GM18867 (cell line): ENCODE data around the gene PPP1R9B.

Experiments used
- ATAC-seq: cut with Tn5 transposase; IDR thresholded peaks from one replicate; pipeline ENCODE4 v1.9.1; 2021; ENCODE audit warnings: mild to moderate bottlenecking, moderate library complexity; ENCODE audit not compliant: unreplicated experiment

PPP1R9B gene

GRCh38 chr17:50187751-50188530, 37.5 kb upstream of the PPP1R9B start:
- ATAC-seq = no peak

DNA sequence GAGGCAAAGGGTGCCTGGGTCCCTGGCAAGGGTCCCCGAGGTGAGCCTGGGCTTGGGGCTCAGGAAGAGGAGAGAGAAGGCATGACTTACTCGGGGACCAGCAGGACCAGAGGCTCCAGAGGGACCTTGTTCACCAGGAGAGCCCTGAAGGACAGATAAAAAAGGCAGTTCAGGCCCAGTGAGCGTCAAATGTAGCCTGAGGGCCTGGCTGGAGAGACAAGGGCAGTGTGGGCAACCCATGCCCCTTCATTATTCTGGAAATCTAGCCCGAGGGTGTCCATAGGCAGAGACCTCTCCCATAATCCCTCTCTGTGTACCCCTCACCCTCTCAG, 36.9 kb upstream of the PPP1R9B start:
- no peak for ATAC-seq

DNA sequence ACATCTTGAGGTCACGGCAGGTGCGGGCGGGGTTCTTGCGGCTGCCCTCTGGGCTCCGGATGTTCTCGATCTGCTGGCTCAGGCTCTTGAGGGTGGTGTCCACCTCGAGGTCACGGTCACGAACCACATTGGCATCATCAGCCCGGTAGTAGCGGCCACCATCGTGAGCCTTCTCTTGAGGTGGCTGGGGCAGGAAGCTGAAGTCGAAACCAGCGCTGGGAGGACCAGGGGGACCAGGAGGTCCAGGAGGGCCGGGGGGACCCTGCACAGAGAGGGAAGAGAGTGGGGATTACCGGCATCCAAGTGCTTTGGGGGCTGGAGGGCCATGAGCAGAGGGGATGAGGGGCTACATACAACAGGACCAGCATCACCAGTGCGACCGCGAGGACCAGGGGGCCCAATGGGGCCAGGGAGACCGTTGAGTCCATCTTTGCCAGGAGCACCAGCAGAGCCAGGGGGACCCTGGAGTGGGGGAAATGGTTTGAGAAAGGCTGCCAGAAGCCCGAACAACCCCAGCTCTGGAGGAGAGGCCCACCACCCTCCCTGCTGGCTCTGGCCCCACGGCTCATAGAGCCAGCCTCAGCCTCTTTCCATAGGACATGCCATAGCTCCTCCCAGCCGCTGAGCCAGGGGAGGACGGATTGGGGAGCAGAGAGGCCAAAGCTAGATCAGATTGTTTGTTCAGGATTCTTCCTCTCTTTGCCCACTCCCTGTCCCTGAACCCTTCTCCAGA, 36.4 kb upstream of the PPP1R9B start:
- no peak for ATAC-seq

DNA sequence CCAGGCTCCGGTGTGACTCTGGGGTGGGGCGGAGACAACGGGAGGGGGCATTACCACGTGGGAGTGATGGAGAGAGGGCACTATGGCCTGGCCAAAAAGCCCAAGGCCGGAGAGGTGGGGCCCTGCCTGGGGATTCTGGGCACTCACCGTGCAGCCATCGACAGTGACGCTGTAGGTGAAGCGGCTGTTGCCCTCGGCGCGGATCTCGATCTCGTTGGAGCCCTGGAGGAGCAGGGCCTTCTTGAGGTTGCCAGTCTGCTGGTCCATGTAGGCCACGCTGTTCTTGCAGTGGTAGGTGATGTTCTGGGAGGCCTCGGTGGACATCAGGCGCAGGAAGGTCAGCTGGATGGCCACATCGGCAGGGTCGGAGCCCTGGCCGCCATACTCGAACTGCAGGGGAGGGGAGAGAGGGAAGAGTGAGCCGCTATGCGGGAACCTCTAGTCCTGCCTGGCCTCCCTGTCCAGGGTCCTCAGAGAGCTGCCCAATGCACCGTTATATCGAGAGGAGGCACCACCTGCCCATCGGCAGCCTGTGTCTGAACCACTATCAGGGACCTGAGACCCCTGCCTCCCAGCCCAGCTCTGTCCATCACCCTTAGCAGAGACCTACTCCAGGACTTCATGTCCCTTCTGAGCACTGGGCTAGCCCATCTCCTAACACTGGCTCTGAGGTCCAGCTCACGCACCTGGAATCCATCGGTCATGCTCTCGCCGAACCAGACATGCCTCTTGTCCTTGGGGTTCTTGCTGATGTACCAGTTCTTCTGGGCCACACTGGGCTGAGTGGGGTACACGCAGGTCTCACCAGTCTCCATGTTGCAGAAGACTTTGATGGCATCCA, 35.4 kb upstream of the PPP1R9B start:
- no peak for ATAC-seq

GRCh38 chr17:50184611-50185398, 34.3 kb upstream of the PPP1R9B start:
- ATAC-seq = no peak

- no peak for ATAC-seq
These were observed 33.6 kb upstream of the PPP1R9B start for GRCh38 chr17:50184064-50184463.

DNA sequence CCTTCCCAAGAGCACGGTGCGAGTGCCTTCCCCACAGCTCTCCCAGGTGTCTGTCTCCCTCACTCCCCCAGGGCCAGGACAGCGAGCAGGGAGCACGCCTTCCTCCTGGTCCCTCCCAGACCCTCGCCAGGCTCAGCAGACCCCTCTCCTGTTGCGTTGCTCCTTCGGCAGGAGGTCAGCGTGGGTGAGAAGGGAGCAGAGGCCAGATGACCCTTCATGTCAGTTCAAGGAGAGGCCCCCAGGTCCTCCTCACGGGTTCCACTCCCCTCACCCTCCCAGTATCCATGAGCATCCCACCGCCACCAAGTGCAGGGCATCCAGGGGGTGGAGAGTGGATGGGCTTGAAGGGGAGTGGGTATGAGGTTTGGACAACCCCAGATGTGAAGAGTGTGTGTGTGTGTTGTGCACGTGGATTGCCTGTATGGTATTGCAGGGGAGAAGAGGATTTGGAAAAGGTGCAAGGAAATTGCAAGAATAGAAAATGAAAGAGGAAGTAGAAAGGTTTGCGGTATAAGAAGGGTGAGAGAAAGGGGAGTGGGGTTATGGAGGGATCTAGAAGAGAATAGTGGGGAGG, 33.0 kb upstream of the PPP1R9B start:
- ATAC-seq = no peak

DNA sequence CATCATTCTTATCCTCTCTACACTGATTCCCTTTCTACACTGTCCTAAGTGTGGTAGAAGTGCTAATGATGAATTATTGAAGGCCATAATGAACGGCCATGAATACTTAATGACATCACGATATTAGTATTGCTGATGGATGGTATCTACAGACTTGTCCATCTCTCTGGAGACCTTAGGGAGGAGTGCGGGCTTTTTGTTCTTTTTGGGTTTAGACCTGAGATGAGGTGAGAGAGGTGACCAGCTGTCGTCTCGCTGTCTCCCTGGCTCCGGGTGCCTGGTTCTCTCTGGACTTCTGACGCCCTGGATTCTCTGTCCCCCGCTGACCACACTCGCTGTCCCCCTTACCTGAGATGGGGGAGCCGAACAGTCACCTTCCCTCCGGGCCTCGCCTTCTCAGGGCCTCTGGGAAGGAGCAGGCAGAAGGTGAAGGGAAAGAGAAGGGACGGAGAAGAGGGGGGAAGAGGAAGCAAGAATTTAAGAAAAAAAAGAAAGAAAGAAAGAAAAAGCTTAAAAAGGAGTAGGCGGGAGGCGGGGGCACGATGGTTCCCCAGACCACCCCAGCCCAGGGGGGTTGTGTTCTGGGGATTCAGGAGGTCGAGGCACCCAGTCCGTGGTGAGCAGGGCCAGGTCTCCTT, 32.4 kb upstream of the PPP1R9B start:
- no peak for ATAC-seq

DNA sequence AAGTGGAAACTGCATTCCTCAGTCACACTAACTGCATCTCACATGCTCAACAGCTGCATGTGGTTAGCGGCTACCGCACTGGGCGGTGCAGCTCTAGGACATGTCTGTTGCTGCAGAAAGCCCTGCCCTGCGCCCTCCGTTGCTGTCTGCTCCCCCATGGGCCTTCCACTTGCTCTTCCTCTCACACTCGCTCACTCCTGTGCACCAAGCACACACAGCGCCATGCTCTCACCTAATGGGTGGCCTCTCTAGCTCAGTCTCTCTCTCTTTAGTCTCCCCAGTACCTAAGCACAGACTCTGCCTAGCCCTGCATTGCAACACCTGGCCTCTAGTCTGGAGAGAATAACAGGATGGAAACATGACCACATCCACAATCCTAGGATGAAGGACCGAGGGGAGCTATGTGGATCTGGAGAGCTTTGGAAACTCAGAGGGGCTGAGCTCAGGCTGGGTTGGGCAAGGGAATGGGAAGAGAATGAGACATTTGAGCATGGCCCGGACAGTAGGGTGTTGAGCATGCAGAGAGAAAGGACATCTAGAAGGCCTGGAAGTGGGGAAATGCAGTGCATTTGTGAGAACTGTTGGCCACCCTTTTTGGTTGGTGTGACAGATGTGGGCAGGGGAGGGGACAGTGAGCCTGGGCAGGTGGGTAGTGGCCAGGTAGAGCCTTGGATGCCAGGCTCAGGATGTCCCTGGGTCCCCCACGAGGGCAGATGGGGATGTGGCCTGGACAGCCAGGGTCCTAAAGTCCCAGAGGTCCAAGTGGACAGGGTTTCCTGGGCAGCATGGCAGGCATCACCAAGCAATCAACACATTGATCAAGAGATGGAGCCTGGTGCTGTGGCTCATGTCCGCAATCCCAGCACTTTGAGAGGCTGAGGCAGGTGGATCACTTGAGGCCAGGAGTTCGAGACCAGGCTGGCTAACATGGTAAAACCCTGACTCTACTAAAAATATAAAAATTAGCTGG, 31.4 kb upstream of the PPP1R9B start:
- ATAC-seq = no peak

DNA sequence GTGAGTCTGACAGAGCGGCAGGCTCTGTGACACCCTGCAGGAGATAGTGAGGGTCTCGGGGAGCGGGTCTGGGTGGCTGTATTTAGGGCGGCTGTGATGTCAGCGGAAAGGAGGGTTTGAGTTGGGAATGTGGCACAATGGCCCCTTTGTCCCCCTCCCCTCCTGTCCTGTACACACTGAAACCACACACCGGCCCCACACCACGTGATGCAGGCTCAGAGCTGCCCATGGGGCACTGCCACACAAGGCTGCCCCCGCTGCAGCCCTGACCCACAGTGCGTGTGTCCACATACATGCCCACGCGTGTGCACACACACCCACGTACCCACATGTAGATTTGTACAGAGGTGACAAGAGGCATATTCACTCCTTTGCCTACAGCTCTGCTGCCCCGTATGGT, 30.7 kb upstream of the PPP1R9B start:
- ATAC-seq = no peak

DNA sequence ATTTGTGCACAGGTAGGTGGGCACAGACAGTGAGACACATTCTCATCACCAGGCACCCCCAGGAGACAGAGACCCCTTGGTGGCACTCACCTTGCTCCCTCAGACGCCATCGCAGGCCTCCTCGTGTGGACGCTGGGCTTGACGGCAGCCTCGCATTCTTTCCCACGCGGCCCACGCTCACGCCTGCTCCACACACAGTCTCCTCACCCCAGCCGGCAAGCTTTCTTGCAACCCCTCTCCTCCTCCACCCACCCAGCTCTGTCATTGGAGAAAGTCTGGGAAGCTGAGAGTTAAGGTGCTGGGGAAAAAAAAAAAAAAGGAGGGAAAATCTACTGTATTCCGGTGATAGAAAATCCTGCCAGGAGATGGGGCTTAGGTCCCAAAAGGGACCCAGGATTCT, 30.1 kb upstream of the PPP1R9B start:
- ATAC-seq = no peak

DNA sequence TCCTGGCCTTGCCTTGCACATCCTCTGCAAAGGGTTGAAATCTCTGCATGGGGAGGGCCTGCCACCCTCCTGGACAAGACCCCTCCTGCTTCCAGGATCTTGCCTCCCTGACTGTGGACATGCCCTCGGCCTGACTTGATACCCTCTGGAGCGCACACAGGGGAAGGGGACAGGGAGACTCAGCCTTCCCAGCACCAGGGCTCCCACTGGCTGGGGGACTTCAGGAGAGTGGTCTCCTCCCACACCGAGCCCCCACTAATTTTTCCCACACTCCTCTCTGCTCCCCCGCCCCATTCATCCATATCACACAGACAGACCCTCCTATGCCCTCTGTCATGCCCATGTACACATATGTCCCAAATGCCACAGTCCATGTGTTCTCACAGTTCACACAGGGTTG, 29.6 kb upstream of the PPP1R9B start:
- no peak for ATAC-seq

DNA sequence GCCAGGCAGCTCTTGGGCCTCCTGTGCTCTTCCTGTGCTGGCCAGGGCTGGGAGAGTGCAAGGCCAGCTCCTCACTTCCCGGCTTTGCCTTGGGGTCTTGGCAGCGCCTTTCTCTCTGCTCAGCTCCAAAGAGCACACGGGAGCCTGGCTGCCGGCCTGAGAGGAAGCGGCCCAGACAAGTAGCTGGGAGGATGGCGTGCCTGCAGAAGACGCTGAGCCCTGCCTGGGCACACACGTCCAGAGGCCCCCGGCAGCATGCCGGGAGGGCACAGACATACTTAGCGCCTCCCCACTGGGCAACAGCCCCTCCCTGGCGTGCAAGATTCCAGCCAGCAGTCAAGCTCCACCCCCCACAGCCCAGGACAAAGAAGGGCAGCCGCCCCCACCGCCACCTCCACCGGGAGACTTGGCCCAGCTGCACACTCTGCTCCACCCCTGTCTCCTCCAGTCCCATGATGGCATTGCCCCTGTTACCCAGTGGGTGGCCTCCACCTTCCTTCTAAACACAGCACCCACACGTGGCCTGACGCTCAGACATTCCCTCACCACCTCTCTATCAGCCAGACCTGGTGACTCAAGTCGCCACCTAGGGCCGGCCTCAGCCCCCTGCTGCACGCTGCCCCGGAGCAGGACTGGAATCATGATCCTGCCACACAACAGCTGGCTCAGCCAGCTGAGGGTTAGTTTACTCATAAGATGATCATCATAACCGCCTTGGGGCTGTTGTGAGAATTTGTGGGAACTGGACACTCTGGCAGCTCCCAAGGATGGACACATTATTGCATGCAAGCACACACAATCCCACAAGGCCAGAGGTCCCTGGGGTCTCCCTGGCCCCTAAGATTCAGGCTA, 27.7 kb upstream of the PPP1R9B start:
- ATAC-seq = no peak

- no peak for ATAC-seq
These were observed 27.0 kb upstream of the PPP1R9B start for GRCh38 chr17:50177476-50177875.

DNA sequence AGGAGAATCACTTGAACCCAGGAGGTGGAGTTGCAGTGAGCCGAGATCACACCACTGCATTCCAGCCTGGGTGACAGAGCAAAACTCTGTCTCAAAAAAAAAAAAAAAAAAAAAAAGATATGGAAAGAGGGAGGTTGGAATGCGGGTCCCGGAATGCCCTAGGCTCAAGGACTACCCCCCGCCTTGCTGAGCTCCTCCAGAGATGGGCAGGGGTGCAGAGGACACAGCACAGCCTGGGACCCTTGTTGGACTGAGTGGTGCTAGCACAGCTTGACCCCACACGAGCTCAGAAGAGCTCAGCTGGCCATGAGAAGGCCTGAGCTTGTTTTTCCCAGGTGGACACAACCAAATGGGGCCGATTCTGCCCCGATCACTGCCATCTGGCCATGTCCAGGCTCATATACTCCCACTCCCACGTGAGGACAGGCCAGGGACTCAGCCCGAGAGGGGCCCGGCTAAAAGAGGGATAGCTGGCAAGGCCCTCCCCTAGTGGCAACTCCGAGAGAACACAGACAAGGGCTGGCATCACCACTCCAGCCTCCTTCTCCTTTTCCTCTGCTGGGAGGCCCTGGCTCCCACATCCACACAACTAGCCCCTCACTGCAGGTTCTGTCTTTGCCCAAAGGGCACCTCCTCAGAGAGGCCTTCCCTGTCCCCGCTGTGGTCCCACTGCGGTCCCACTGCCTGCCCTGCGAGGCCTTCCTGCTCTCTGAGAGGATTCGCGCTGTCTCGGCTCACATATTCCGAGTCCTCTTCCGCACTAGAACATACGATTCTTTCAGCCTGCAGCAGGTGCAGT, 26.3 kb upstream of the PPP1R9B start:
- no peak for ATAC-seq

- no peak for ATAC-seq
These were observed 24.7 kb upstream of the PPP1R9B start for GRCh38 chr17:50175035-50175807.
